ENCODE measurements around the gene MRPS26.
"Not testable (repeated sequence)": the region's sequence is repeated elsewhere in the genome, so short reads cannot be mapped to it uniquely, and the experiment has no call there.

- TF ChIP-seq CTCF (conservative IDR thresholded peaks at IDR 0.05); ZFX (IDR thresholded peaks at IDR 0.05): not testable (repeated sequence)
Measured at GRCh38 chr20:3075315-3075714, 29.5 kb downstream of the MRPS26 start.

All from C4-2B (cell line).